Measurements from ENCODE around the gene YTHDC2. TPM values are rescaled to one million over a fixed set of nuclear protein-coding genes. Genes with fewer than 3 reads are reported as not detected.

YTHDC2 gene
- total RNA-seq, 6 experiments from 2014 or later: 12.2 to 18.3 (median 15.7) TPM

DNA sequence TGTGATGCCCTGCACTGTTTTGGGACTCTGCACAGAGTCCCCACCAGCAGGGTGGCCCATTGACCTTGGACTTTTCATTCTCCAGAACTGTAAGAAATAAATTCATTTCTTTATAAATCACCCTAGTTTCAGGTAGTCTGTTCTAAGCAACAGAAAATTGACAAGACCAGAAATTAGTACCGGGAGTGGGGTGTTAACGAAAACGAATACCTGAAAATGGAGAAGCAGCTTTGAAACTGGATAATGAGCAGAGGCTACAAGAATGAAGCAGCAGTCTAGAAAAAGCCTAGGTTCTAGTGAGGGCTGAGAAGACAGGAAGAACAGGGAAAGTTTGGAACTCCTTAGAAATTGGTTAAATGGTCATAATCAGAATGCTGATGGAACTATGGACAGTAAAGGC, 23.2 kb upstream of the YTHDC2 start:
- Histone ChIP-seq H3K27me3 (peaks cover 0 to 14% of the 10 kb centered on the region in 2 donors), H3K4me1 (peaks cover 0 to 8% (median 0%) of the 10 kb centered on the region in 4 donors), H3K4me3 (no peak overlapping the region), H3K27ac (no peak overlapping the region), H3K9me3 (peaks cover 0 to 3% (median 0%) of the 10 kb centered on the region in 4 donors), H3K36me3 (no peaks in the 10 kb centered on the region)
- DNase-seq: no peak
- intact Hi-C loops (cut with DNase I): no loop called here
- WGBS (ENCODE audit: insufficient coverage, low coverage, low lambda C conversion rate, missing lambda C conversion rate): 93% methylated on average over 3 of the region's 3 CpGs
- ATAC-seq: no peak
- TF ChIP-seq, protein P1, sequence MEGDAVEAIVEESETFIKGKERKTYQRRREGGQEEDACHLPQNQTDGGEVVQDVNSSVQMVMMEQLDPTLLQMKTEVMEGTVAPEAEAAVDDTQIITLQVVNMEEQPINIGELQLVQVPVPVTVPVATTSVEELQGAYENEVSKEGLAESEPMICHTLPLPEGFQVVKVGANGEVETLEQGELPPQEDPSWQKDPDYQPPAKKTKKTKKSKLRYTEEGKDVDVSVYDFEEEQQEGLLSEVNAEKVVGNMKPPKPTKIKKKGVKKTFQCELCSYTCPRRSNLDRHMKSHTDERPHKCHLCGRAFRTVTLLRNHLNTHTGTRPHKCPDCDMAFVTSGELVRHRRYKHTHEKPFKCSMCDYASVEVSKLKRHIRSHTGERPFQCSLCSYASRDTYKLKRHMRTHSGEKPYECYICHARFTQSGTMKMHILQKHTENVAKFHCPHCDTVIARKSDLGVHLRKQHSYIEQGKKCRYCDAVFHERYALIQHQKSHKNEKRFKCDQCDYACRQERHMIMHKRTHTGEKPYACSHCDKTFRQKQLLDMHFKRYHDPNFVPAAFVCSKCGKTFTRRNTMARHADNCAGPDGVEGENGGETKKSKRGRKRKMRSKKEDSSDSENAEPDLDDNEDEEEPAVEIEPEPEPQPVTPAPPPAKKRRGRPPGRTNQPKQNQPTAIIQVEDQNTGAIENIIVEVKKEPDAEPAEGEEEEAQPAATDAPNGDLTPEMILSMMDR (IDR thresholded peaks at IDR 0.05): no peak
- no peak for TF ChIP-seq POLR2A (IDR thresholded peaks at IDR 0.05)

DNA sequence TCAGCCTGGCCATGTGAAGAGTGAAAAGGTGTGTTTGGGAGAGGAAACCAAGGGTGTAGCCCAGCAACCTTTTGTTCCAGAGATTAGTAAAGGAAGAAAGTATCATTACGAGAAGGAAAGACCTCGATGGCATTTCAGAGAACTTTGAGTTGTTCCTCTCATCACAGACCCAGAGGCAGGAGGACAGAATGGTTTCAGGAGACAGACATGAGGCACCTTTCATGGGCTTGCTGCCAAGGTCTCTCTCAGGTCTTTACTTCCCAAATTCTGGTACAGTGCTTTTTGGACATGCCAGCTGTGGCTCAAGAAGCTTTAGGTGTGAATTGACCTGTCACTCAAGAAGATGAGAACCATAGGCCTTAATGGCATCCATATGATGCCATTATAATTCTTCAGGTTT, 22.5 kb upstream of the YTHDC2 start:
- no peak for DNase-seq
- TF ChIP-seq, protein P1 (IDR thresholded peaks at IDR 0.05): no peak
- no peak for TF ChIP-seq POLR2A (IDR thresholded peaks at IDR 0.05)
- peaks cover 0 to 3% (median 0%) of the 10 kb centered on the region in 4 donors for H3K9me3 ChIP-seq
- H3K27ac ChIP-seq: no peak overlapping the region
- no peaks in the 10 kb centered on the region for H3K36me3 ChIP-seq
- peaks cover 0 to 14% of the 10 kb centered on the region in 2 donors for H3K27me3 ChIP-seq
- H3K4me1 ChIP-seq: peaks cover 0 to 8% (median 0%) of the 10 kb centered on the region in 4 donors
- intact Hi-C loops (cut with DNase I): no loop called here
- H3K4me3 ChIP-seq: no peak overlapping the region
- no CpG with 5 or more reads among the region's 2 CpGs for WGBS (ENCODE audit: insufficient coverage, low coverage, low lambda C conversion rate, missing lambda C conversion rate)
- ATAC-seq: no peak

DNA sequence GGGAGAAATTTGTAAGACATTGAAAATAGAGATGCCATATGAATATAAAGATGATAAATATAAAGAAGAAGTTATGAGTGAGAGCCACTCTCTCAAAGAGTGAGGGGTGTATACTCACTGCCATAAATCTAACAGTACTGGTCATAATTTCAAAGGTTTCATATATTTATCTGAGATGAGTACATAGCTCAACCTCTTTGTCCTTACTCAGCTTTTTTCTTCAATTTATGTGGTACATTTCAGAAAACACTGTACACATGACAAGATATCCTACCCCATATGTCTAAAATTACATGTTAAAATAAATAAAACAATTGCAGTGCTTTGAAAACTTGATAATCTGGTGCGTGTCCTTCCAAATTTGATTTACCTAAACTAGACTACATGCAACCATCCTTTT, 20.0 kb upstream of the YTHDC2 start:
- H3K4me1 ChIP-seq: no peaks in the 10 kb centered on the region
- H3K4me3 ChIP-seq: no peak overlapping the region
- H3K36me3 ChIP-seq: no peaks in the 10 kb centered on the region
- 77% methylated on average over 1 of the region's 1 CpG for WGBS (ENCODE audit: insufficient coverage, low coverage, low lambda C conversion rate, missing lambda C conversion rate)
- no peaks in the 10 kb centered on the region for H3K27me3 ChIP-seq
- TF ChIP-seq, protein P1 (IDR thresholded peaks at IDR 0.05): no peak
- no peak for TF ChIP-seq POLR2A (IDR thresholded peaks at IDR 0.05)
- intact Hi-C loops (cut with DNase I): no loop called here
- ATAC-seq (no peak), DNase-seq (no peak)
- peaks cover 0 to 3% (median 0%) of the 10 kb centered on the region in 4 donors for H3K9me3 ChIP-seq
- no peak overlapping the region for H3K27ac ChIP-seq

DNA sequence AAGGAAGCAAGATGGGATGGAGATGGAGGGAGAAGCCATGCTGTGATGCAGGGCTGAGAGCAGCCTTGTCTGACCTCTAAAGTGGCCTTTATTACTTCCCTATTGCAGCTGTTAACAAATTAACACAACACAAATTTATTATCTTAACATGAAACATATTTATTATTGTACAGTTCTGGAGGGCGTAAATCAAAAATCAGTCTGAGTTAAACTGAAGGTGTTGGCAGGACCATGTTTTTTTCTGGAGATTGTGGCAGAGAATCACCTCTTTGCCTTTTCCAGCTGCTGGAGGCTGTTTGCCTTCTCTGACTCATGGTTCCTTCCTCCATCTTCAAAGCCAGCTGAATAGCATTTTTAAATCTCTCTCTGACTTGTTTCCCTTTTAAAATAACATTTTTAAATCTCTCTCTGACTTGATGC, 18.1 kb upstream of the YTHDC2 start:
- peaks cover 0 to 3% (median 0%) of the 10 kb centered on the region in 4 donors for H3K9me3 ChIP-seq
- whole genome bisulfite sequencing (ENCODE audit: insufficient coverage, low coverage, low lambda C conversion rate, missing lambda C conversion rate): 50% methylated on average over 1 of the region's 1 CpG
- H3K4me3 ChIP-seq: no peak overlapping the region
- no peak for ATAC-seq
- H3K27ac ChIP-seq: no peak overlapping the region
- no peaks in the 10 kb centered on the region for H3K4me1 ChIP-seq
- DNase-seq: no peak
- no peaks in the 10 kb centered on the region for H3K36me3 ChIP-seq
- H3K27me3 ChIP-seq: no peaks in the 10 kb centered on the region
- intact Hi-C loops (cut with DNase I): no loop called here
- TF ChIP-seq, protein P1 (IDR thresholded peaks at IDR 0.05): no peak
- no peak for TF ChIP-seq POLR2A (IDR thresholded peaks at IDR 0.05)

DNA sequence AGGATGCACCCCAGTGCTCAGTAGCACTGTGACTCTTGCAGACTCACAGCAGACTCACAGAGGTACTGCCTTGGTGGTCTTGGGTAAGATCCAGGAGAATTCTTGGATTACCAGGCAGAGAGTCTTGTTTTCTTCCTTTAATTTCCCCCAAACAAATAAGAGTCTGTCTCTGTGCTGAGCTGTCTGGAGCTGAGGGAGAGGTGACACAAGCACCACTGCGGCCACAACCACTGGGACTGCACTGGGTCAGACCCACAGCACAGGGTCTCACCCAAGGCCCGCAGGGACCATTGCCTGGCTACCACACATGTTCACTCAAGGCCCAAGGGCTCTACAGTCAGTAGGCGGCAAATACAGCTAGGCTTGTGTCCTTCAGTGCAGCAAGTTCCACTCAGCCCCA, 11.4 kb upstream of the YTHDC2 start:
- Histone ChIP-seq H3K27me3 (no peaks in the 10 kb centered on the region), H3K4me1 (no peaks in the 10 kb centered on the region), H3K27ac (no peak overlapping the region), H3K4me3 (no peak overlapping the region), H3K36me3 (no peaks in the 10 kb centered on the region), H3K9me3 (no peaks in the 10 kb centered on the region)
- intact Hi-C loops (cut with DNase I): loop anchor here in 1 of 2 donors (10.0 kb wide), 1 partner anchor 127 kb away; no protein-coding TSS in a partner anchor
- TF ChIP-seq, protein P1 (IDR thresholded peaks at IDR 0.05): no peak
- no peak for TF ChIP-seq POLR2A (IDR thresholded peaks at IDR 0.05)
- DNase-seq (no peak), ATAC-seq (peak in 1 of 4 donors; percentile 11)
- no CpG with 5 or more reads among the region's 3 CpGs for WGBS (ENCODE audit: insufficient coverage, low coverage, low lambda C conversion rate, missing lambda C conversion rate)
